Measurements from ENCODE around the gene TRPM1.

- TF ChIP-seq ZSCAN16 (tag by site-specific recombination; IDR thresholded peaks at IDR 0.05): no peak
- TF ChIP-seq ZBTB48 (tag by site-specific recombination; IDR thresholded peaks at IDR 0.05): no peak
- no peak for TF ChIP-seq CTCF (tag by site-specific recombination; IDR thresholded peaks at IDR 0.05)
- no peak for TF ChIP-seq ZBTB6 (tag by site-specific recombination; IDR thresholded peaks at IDR 0.05)
- TF ChIP-seq WT1 (tag by site-specific recombination; IDR thresholded peaks at IDR 0.05): no peak
- TF ChIP-seq ZNF184 (tag by site-specific recombination; IDR thresholded peaks at IDR 0.05): no peak
- TF ChIP-seq ATF2 (tag by site-specific recombination; IDR thresholded peaks at IDR 0.05; ENCODE audit: low read depth): no peak
- TF ChIP-seq ZNF121 (tag by site-specific recombination; IDR thresholded peaks at IDR 0.05): no peak
Observed at GRCh38 chr15:31125061-31125460, 23.5 kb upstream of the TRPM1 start.
